Adrenal gland (tissue), 12 donors: ENCODE results near the gene XIST. TPM values are rescaled to one million over a fixed set of nuclear protein-coding genes. Genes with fewer than 3 reads are reported as not detected.

ENCODE experiments used
- DNase-seq, 7 donors: peaks; one replicate each; pipeline ENCODE4 v3.0.0-alpha.2; 2019 to 2020
- H3K27ac ChIP-seq, 5 donors: fragments of 200-600 bp; sonication (generic) in 4 of 5; 1 replicate in 3 of 5; 2 replicates in 2 of 5; pipeline versions ENCODE4 v1.5.1 to v1.8.0; 2016 to 2020; ENCODE audit warnings: mild to moderate bottlenecking in 1 of 5
- H3K27me3 ChIP-seq: fragments of 200-600 bp; 2 replicates; pipeline ENCODE4 v1.8.0; 2021
- H3K36me3 ChIP-seq, 2 donors: fragments of 200-600 bp; replicated peaks in 1 of 2; 1 replicate in 1 of 2; 2 replicates in 1 of 2; pipeline versions ENCODE4 v1.5.1 to v1.8.0; 2018 to 2022
- H3K4me1 ChIP-seq, 2 donors: fragments of 200-600 bp; replicated peaks in 1 of 2; 1 replicate in 1 of 2; 2 replicates in 1 of 2; pipeline versions ENCODE4 v1.5.1 to v1.8.0; 2018 to 2021
- H3K4me3 ChIP-seq, 4 donors: fragments of 200-600 bp; sonication (generic) in 3 of 4; one replicate each; pipeline ENCODE4 v1.5.1; 2016 to 2018
- H3K9me3 ChIP-seq, 3 donors: fragments of 200-600 bp; sonication (generic) in 1 of 3; replicated peaks in 1 of 3; 1 replicate in 2 of 3; 2 replicates in 1 of 3; pipeline versions ENCODE4 v1.5.1 to v1.8.0; 2016 to 2021
- CTCF ChIP-seq, 6 experiments: fragments of 450-650 bp in 4 of 6; fragments of 200-600 bp in 2 of 6; sonication (generic) in 1 of 6; IDR thresholded peaks; 1 replicate in 5 of 6; 2 replicates in 1 of 6; pipeline versions ENCODE4 v1.5.1 to v1.8.0; 2016 to 2021; ENCODE audit warnings: antibody characterized with exemption in 6 of 6, mild to moderate bottlenecking in 2 of 6, moderate library complexity in 1 of 6
- POLR2A ChIP-seq, 2 donors: fragments of 450-650 bp; IDR thresholded peaks; one replicate each; pipeline ENCODE4 v1.6.1; 2017; ENCODE audit warnings: antibody characterized with exemption in 2 of 2, mild to moderate bottlenecking in 2 of 2, moderate library complexity in 1 of 2
- WGBS, 4 donors: extraction: QIAGEN DNeasy Blood & Tissue Kit in 2 of 4; methylation state at CpG; one replicate each; pipeline versions ENCODE4 v1.1.5 to v1.1.7; 2013 to 2017; 5-methylcytosine and 5-hydroxymethylcytosine counted together
- intact Hi-C, 2 donors: fragments of 100-400 bp; cut with DNase I; formaldehyde crosslinking; loops; one replicate each; pipeline versions ENCODE4 v1.14.1 to v1.15.0; 2022 to 2023
- polyA plus RNA-seq, 3 donors: library from polyadenylated mRNA; stranded (reverse); fragments of 200-250 nt in 2 of 3; fragments of 350-450 nt in 1 of 3; fragmentation: Illumina TruSeq in 1 of 3; extraction: RNeasy Lipid Tissue Mini Kit (QIAGEN cat#74804) in 1 of 3; gene quantifications; one replicate each; pipeline ENCODE4 v1.2.3, GENCODE V29; 2013 to 2014
- total RNA-seq, 9 donors: library from RNA; depleted of rRNA in 4 of 9; stranded (reverse); fragments of >200 nt in 4 of 9; fragments of 120-200 nt in 1 of 9; fragmentation: NEBNext Ultra II Directional in 1 of 9; extraction: Animal tissue kit (Norgen Biotek cat#: 25700) in 1 of 9; gene quantifications; one replicate each; pipeline versions ENCODE4 v1.1.0 to v1.2.4, GENCODE V29; 2013 to 2023
- donor health status: healthy with polysubstance abuse.
- donor health status: Bipolar disorder and iron deficiency.
- donor health status: DM: yes; HTN: yes; CAD: no.
- donor health status: DM: no; HTN: no; CAD: no.
- donor health status: DM: no; HTN: no; CAD: no.
- donor health status: DM: yes; HTN: yes; CAD: no.

XIST gene
- total and polyA plus RNA-seq, 12 donors = 0.13 to 498 (median 94.8) TPM; not detected in 1

DNA sequence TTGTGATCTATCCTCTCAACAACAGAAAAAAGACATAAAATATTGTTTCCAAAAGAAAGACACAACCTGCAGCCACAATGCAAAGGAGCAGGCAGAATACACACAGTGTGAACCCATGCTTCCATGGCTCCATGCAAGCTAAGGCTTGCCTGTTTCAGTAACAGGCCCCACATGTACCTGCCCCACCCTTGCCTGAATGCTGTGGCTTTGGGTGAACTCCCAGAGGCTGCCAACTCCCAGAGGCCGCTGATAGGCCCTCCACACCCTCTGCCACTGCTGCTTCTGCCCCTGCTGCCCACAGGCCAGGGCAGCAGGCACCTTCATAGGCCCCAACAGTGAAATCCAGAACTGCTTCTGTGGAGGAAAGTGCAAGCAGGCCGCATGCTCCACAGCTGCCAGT lies 24.4 kb upstream of the XIST start:
- no peaks in the 10 kb centered on the region for H3K4me1 ChIP-seq
- H3K36me3 ChIP-seq = no peaks in the 10 kb centered on the region
- H3K9me3 ChIP-seq = peaks cover 0 to 14% (median 0%) of the 10 kb centered on the region in 3 donors
- WGBS, 4 donors = 97 to 100% (median 97%) methylated on average over 1 to 2 of the region's 2 CpGs; no CpG with 5 or more reads in 1 of the 4 donors
- TF ChIP-seq POLR2A (IDR thresholded peaks at IDR 0.05) (no peak), CTCF (IDR thresholded peaks at IDR 0.05) (no peak)
- no peak overlapping the region for H3K4me3 ChIP-seq
- H3K27ac ChIP-seq = no peak overlapping the region
- no peaks in the 10 kb centered on the region for H3K27me3 ChIP-seq
- intact Hi-C loops = no loop called here
- no peak for DNase-seq

GRCh38 chrX:73868916-73869315 lies 16.4 kb upstream of the XIST start:
- Histone ChIP-seq H3K36me3 (no peaks in the 10 kb centered on the region), H3K4me1 (no peaks in the 10 kb centered on the region), H3K9me3 (no peaks in the 10 kb centered on the region), H3K27ac (no peak overlapping the region), H3K27me3 (peaks cover 1% of the 10 kb centered on the region), H3K4me3 (no peak overlapping the region)
- WGBS, 4 donors = 87 to 100% (median 92%) methylated on average over 1 of the region's 1 CpG; no CpG with 5 or more reads in 1 of the 4 donors
- intact Hi-C loops = loop anchor here in 1 of 2 donors (10.0 kb wide), 1 partner anchor 146 kb away; no protein-coding TSS in a partner anchor
- TF ChIP-seq CTCF (IDR thresholded peaks at IDR 0.05) = no peak
- TF ChIP-seq POLR2A (IDR thresholded peaks at IDR 0.05) = no peak
- no peak for DNase-seq

DNA sequence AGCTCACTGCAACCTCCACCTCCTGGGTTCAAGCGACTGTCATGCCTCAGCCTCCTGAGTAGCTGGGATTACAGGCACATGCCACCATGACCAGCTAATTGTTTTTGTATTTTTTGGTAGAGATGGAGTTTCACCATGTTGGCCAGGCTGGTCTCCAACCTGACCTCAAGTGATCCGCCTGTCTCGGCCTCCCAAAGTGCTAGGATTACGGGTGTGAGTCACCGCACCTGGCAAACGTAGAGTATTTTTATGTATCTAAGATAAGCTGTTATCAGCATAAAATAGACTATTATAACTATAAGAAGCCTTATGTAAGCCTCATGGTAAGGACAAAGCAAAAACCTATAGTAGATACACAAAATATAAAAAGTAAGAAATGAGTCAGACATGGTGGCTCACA lies 14.6 kb upstream of the XIST start:
- Histone ChIP-seq H3K27me3 (peaks cover 8% of the 10 kb centered on the region), H3K4me3 (no peak overlapping the region), H3K9me3 (no peaks in the 10 kb centered on the region), H3K4me1 (no peaks in the 10 kb centered on the region), H3K27ac (no peak overlapping the region), H3K36me3 (no peaks in the 10 kb centered on the region)
- 70 to 87% (median 76%) methylated on average over 5 to 6 of the region's 6 CpGs for WGBS, 4 donors
- intact Hi-C loops = loop anchor here in 1 of 2 donors (10.0 kb wide), 1 partner anchor 148 kb away; no protein-coding TSS in a partner anchor
- DNase-seq = no peak
- TF ChIP-seq CTCF (IDR thresholded peaks at IDR 0.05) (no peak), POLR2A (IDR thresholded peaks at IDR 0.05) (no peak)

- WGBS, 4 donors = 94 to 95% methylated on average over 3 of the region's 3 CpGs; no CpG with 5 or more reads in 2 of the 4 donors
- peaks cover 8% of the 10 kb centered on the region for H3K27me3 ChIP-seq
- H3K4me1 ChIP-seq = no peaks in the 10 kb centered on the region
- intact Hi-C loops = loop anchor here in 1 of 2 donors (10.0 kb wide), 1 partner anchor 151 kb away; no protein-coding TSS in a partner anchor
- H3K9me3 ChIP-seq = no peaks in the 10 kb centered on the region
- no peaks in the 10 kb centered on the region for H3K36me3 ChIP-seq
- DNase-seq = no peak
- H3K4me3 ChIP-seq = no peak overlapping the region
- H3K27ac ChIP-seq = no peak overlapping the region
- TF ChIP-seq CTCF (IDR thresholded peaks at IDR 0.05) = no peak
Measured at GRCh38 chrX:73863852-73864251, 11.3 kb upstream of the XIST start.
